ENCODE results near the gene NFIA.

NFIA gene

DNA sequence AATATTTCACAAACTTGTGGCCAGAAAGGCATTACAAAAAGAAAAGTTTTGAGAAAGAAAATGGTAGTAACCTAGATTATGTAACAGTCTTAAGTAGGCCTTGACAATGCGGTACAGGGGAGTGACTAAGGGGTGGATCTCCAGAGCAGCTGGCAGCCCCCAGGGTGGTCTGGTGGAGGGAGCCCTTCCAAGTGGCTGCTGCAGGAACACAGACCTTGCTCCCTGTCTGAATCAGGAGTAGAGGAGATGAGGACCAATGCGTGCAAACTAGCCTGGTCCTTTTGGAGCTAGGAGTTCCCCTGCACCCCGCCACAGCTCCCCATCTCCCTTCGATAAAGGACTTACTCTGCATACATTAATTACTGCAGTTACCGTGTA lies 189.0 kb downstream of the NFIA start:
- DNase-seq: peak; percentile 11
- H4K8ac ChIP-seq (ENCODE audit: low read length): no peak overlapping the region
- no peak overlapping the region for H3K4me2 ChIP-seq (ENCODE audit: low read length, poor library complexity, severe bottlenecking)
- no peak overlapping the region for H3K18ac ChIP-seq (ENCODE audit: low read depth in 1 of 2, low read length in 2 of 2)
- H3K79me1 ChIP-seq (replicated peaks; ENCODE audit: low read length, poor library complexity, severe bottlenecking): no peaks in the 10 kb centered on the region
- no peaks in the 10 kb centered on the region for H3K9me3 ChIP-seq (ENCODE audit: control insufficient read depth, low read length)
- H3K23ac ChIP-seq (ENCODE audit: low read length in 2 of 2): no peak overlapping the region
- no peak overlapping the region for H2AFZ ChIP-seq (ENCODE audit: low read depth, low read length)
- no peak overlapping the region for H3K9ac ChIP-seq (ENCODE audit: low read length)
- H2AK5ac ChIP-seq (ENCODE audit: low read length, severe bottlenecking): no peak overlapping the region
- peak overlapping the region in 1 of 2 experiments; percentile 3 for H2BK12ac ChIP-seq (ENCODE audit: low read length in 2 of 2)
- no peaks in the 10 kb centered on the region for H3K27me3 ChIP-seq (ENCODE audit: control insufficient read depth in 1 of 2, insufficient read depth in 1 of 2, low read length in 2 of 2)
- no peak overlapping the region for H3K4me3 ChIP-seq (ENCODE audit: insufficient read depth in 1 of 2, low read depth in 1 of 2, low read length in 2 of 2)
- H2BK15ac ChIP-seq (ENCODE audit: low read depth, poor library complexity, severe bottlenecking): no peak overlapping the region
- no peak overlapping the region for H2BK120ac ChIP-seq (ENCODE audit: low read depth, low read length)
- no peak overlapping the region for H3K27ac ChIP-seq (ENCODE audit: low read length, poor library complexity, severe bottlenecking)
- H3K4ac ChIP-seq (ENCODE audit: low read depth in 1 of 2, low read length in 2 of 2): no peak overlapping the region
- H3K4me1 ChIP-seq (ENCODE audit: control insufficient read depth, insufficient read depth, low read depth, low read length): no peaks in the 10 kb centered on the region
- no peak overlapping the region for H4K91ac ChIP-seq (ENCODE audit: low read length)
- H2BK5ac ChIP-seq (ENCODE audit: low read depth, low read length, poor library complexity, severe bottlenecking): no peak overlapping the region
- H3K36me3 ChIP-seq (ENCODE audit: control insufficient read depth in 1 of 2, insufficient read depth in 2 of 2, low read depth in 1 of 2, low read length in 2 of 2): no peaks in the 10 kb centered on the region
- no peak overlapping the region for H3K14ac ChIP-seq (ENCODE audit: low read length in 2 of 2)
- WGBS: 91% methylated on average over 2 of the region's 5 CpGs

- 96% methylated on average over 3 of the region's 4 CpGs for WGBS
These were observed 190.9 kb downstream of the NFIA start for GRCh38 chr1:61273167-61273705.

GRCh38 chr1:61273861-61274260 lies 191.5 kb downstream of the NFIA start:
- no peaks in the 10 kb centered on the region for H3K27me3 ChIP-seq (ENCODE audit: control insufficient read depth in 1 of 2, insufficient read depth in 1 of 2, low read length in 2 of 2)

More at GRCh38 chr1:61273167-61273705, 190.9 kb downstream of the NFIA start:
- Histone ChIP-seq H4K91ac (ENCODE audit: low read length) (no peak overlapping the region), H2AK5ac (ENCODE audit: low read length, severe bottlenecking) (no peak overlapping the region), H3K4me2 (ENCODE audit: low read length, poor library complexity, severe bottlenecking) (no peak overlapping the region), H3K14ac (ENCODE audit: low read length in 2 of 2) (no peak overlapping the region), H3K79me1 (replicated peaks; ENCODE audit: low read length, poor library complexity, severe bottlenecking) (no peaks in the 10 kb centered on the region), H3K18ac (ENCODE audit: low read depth in 1 of 2, low read length in 2 of 2) (no peak overlapping the region), H3K36me3 (ENCODE audit: control insufficient read depth in 1 of 2, insufficient read depth in 2 of 2, low read depth in 1 of 2, low read length in 2 of 2) (no peaks in the 10 kb centered on the region), H2BK5ac (ENCODE audit: low read depth, low read length, poor library complexity, severe bottlenecking) (no peak overlapping the region), H3K27ac (ENCODE audit: low read length, poor library complexity, severe bottlenecking) (no peak overlapping the region), H2AFZ (ENCODE audit: low read depth, low read length) (no peak overlapping the region), H2BK12ac (ENCODE audit: low read length in 2 of 2) (no peak overlapping the region), H3K4me1 (ENCODE audit: control insufficient read depth, insufficient read depth, low read depth, low read length) (no peaks in the 10 kb centered on the region), H2BK120ac (ENCODE audit: low read depth, low read length) (no peak overlapping the region), H3K4ac (ENCODE audit: low read depth in 1 of 2, low read length in 2 of 2) (no peak overlapping the region), H3K9me3 (ENCODE audit: control insufficient read depth, low read length) (no peaks in the 10 kb centered on the region), H2BK15ac (ENCODE audit: low read depth, poor library complexity, severe bottlenecking) (no peak overlapping the region), H3K4me3 (ENCODE audit: insufficient read depth in 1 of 2, low read depth in 1 of 2, low read length in 2 of 2) (no peak overlapping the region), H3K23ac (ENCODE audit: low read length in 2 of 2) (no peak overlapping the region), H3K27me3 (ENCODE audit: control insufficient read depth in 1 of 2, insufficient read depth in 1 of 2, low read length in 2 of 2) (no peaks in the 10 kb centered on the region), H3K9ac (ENCODE audit: low read length) (no peak overlapping the region), H4K8ac (ENCODE audit: low read length) (no peak overlapping the region)
- no peak for DNase-seq

GRCh38 chr1:61274939-61275338 lies 192.6 kb downstream of the NFIA start:
- Histone ChIP-seq H3K18ac (ENCODE audit: low read depth in 1 of 2, low read length in 2 of 2) (no peak overlapping the region), H3K4me1 (ENCODE audit: control insufficient read depth, insufficient read depth, low read depth, low read length) (no peaks in the 10 kb centered on the region), H2AFZ (ENCODE audit: low read depth, low read length) (no peak overlapping the region), H3K4ac (ENCODE audit: low read depth in 1 of 2, low read length in 2 of 2) (no peak overlapping the region), H2BK5ac (ENCODE audit: low read depth, low read length, poor library complexity, severe bottlenecking) (no peak overlapping the region), H2AK5ac (ENCODE audit: low read length, severe bottlenecking) (no peak overlapping the region), H4K8ac (ENCODE audit: low read length) (no peak overlapping the region), H3K79me1 (replicated peaks; ENCODE audit: low read length, poor library complexity, severe bottlenecking) (no peaks in the 10 kb centered on the region), H3K4me3 (ENCODE audit: insufficient read depth in 1 of 2, low read depth in 1 of 2, low read length in 2 of 2) (peak overlapping the region in 1 of 2 experiments; percentile 57), H3K14ac (ENCODE audit: low read length in 2 of 2) (no peak overlapping the region), H4K91ac (ENCODE audit: low read length) (no peak overlapping the region), H3K9me3 (ENCODE audit: control insufficient read depth, low read length) (no peaks in the 10 kb centered on the region), H2BK15ac (ENCODE audit: low read depth, poor library complexity, severe bottlenecking) (no peak overlapping the region), H3K23ac (ENCODE audit: low read length in 2 of 2) (no peak overlapping the region), H3K9ac (ENCODE audit: low read length) (peak overlapping the region; percentile 73), H3K4me2 (ENCODE audit: low read length, poor library complexity, severe bottlenecking) (no peak overlapping the region), H3K27ac (ENCODE audit: low read length, poor library complexity, severe bottlenecking) (no peak overlapping the region), H3K27me3 (ENCODE audit: control insufficient read depth in 1 of 2, insufficient read depth in 1 of 2, low read length in 2 of 2) (no peaks in the 10 kb centered on the region), H3K36me3 (ENCODE audit: control insufficient read depth in 1 of 2, insufficient read depth in 2 of 2, low read depth in 1 of 2, low read length in 2 of 2) (no peaks in the 10 kb centered on the region), H2BK12ac (ENCODE audit: low read length in 2 of 2) (no peak overlapping the region), H2BK120ac (ENCODE audit: low read depth, low read length) (no peak overlapping the region)
- WGBS: 98% methylated on average over 7 of the region's 7 CpGs
- no peak for DNase-seq

More at GRCh38 chr1:61273861-61274260, 191.5 kb downstream of the NFIA start:
- H2BK5ac ChIP-seq (ENCODE audit: low read depth, low read length, poor library complexity, severe bottlenecking): no peak overlapping the region
- H2BK120ac ChIP-seq (ENCODE audit: low read depth, low read length): no peak overlapping the region
- H3K4me1 ChIP-seq (ENCODE audit: control insufficient read depth, insufficient read depth, low read depth, low read length): no peaks in the 10 kb centered on the region
- no peaks in the 10 kb centered on the region for H3K79me1 ChIP-seq (replicated peaks; ENCODE audit: low read length, poor library complexity, severe bottlenecking)
- H3K9me3 ChIP-seq (ENCODE audit: control insufficient read depth, low read length): no peaks in the 10 kb centered on the region
- no peak overlapping the region for H3K18ac ChIP-seq (ENCODE audit: low read depth in 1 of 2, low read length in 2 of 2)
- no peak overlapping the region for H3K27ac ChIP-seq (ENCODE audit: low read length, poor library complexity, severe bottlenecking)
- no peak overlapping the region for H2AFZ ChIP-seq (ENCODE audit: low read depth, low read length)
- no peak overlapping the region for H2BK12ac ChIP-seq (ENCODE audit: low read length in 2 of 2)
- 91% methylated on average over 5 of the region's 5 CpGs for WGBS
- no peak overlapping the region for H2AK5ac ChIP-seq (ENCODE audit: low read length, severe bottlenecking)
- no peak overlapping the region for H3K4ac ChIP-seq (ENCODE audit: low read depth in 1 of 2, low read length in 2 of 2)
- no peak overlapping the region for H3K9ac ChIP-seq (ENCODE audit: low read length)
- H3K4me2 ChIP-seq (ENCODE audit: low read length, poor library complexity, severe bottlenecking): no peak overlapping the region
- H4K91ac ChIP-seq (ENCODE audit: low read length): no peak overlapping the region
- H2BK15ac ChIP-seq (ENCODE audit: low read depth, poor library complexity, severe bottlenecking): no peak overlapping the region
- no peaks in the 10 kb centered on the region for H3K36me3 ChIP-seq (ENCODE audit: control insufficient read depth in 1 of 2, insufficient read depth in 2 of 2, low read depth in 1 of 2, low read length in 2 of 2)
- H3K23ac ChIP-seq (ENCODE audit: low read length in 2 of 2): no peak overlapping the region
- H4K8ac ChIP-seq (ENCODE audit: low read length): no peak overlapping the region
- no peak overlapping the region for H3K4me3 ChIP-seq (ENCODE audit: insufficient read depth in 1 of 2, low read depth in 1 of 2, low read length in 2 of 2)
- H3K14ac ChIP-seq (ENCODE audit: low read length in 2 of 2): no peak overlapping the region
- DNase-seq: no peak

Measured in mesenchymal stem cell (in vitro differentiated cells and primary cell).